K562 (cell line): ENCODE measurements around the gene CRK. TPM values are rescaled to one million over a fixed set of nuclear protein-coding genes. Genes with fewer than 3 reads are reported as not detected.

Experiments used
- BACH1 ChIP-seq: fragments of 200-800 bp; sonication (Bioruptor generic); IDR thresholded peaks from 2 replicates; pipeline ENCODE4 v1.6.1; 2016; ENCODE audit warnings: missing genetic modification characterization, missing compliant biosample characterization
- CGGBP1 ChIP-seq: fragments of 250-450 bp; sonication (Bioruptor Pico); IDR thresholded peaks from 2 replicates; pipeline ENCODE4 v1.9.0; 2021; ENCODE audit warnings: mild to moderate bottlenecking
- CTBP1 ChIP-seq: fragments of 450-650 bp; IDR thresholded peaks from 2 replicates; pipeline ENCODE4 v1.6.1; 2016; ENCODE audit warnings: borderline replicate concordance
- E2F8 ChIP-seq: fragments of 450-650 bp; IDR thresholded peaks from 2 replicates; pipeline ENCODE4 v1.7.1; 2018; ENCODE audit warnings: mild to moderate bottlenecking, low read depth; ENCODE audit not compliant: partially characterized antibody
- ETV1 ChIP-seq: fragments of 450-650 bp; conservative IDR thresholded peaks from 2 replicates; pipeline ENCODE4 v1.6.1; 2016; ENCODE audit warnings: missing genetic modification characterization, control low read depth, low read depth, missing compliant biosample characterization
- EZH2 ChIP-seq: IDR thresholded peaks from 2 replicates; pipeline ENCODE4 v1.6.1; 2012; ENCODE audit warnings: low read depth, mild to moderate bottlenecking, inconsistent platforms, low read length, borderline replicate concordance
- FOSL1 ChIP-seq: fragments of 200-800 bp; sonication (Bioruptor generic); conservative IDR thresholded peaks from 2 replicates; pipeline ENCODE4 v1.6.1; 2016; ENCODE audit warnings: missing genetic modification characterization, missing compliant biosample characterization
- FOXA1 ChIP-seq: fragments of 450-650 bp; IDR thresholded peaks from 2 replicates; pipeline ENCODE4 v1.6.1; 2016; ENCODE audit warnings: mild to moderate bottlenecking, borderline replicate concordance
- FUS ChIP-seq: fragments of 200-400 bp; formaldehyde crosslinking; optimal IDR thresholded peaks from 2 replicates; pipeline ENCODE3; 2017; ENCODE audit warnings: low read depth, low read length
- ILK ChIP-seq: fragments of 450-650 bp; IDR thresholded peaks from 2 replicates; pipeline ENCODE4 v1.6.1; 2016; ENCODE audit warnings: missing genetic modification characterization, low read depth, mild to moderate bottlenecking, missing compliant biosample characterization, moderate library complexity, borderline replicate concordance
- MAFK ChIP-seq: IDR thresholded peaks from 2 replicates; pipeline ENCODE4 v1.6.1; 2011; ENCODE audit warnings: low read length, improper control_type of control experiment
- MBD1 ChIP-seq: fragments of 250-450 bp; sonication (Bioruptor Pico); IDR thresholded peaks from 2 replicates; pipeline ENCODE4 v1.8.0; 2022; ENCODE audit warnings: inconsistent platforms
- PATZ1 ChIP-seq: fragments of 250-450 bp; sonication (Bioruptor Pico); IDR thresholded peaks from 2 replicates; pipeline ENCODE4 v1.5.0; 2020; ENCODE audit warnings: mild to moderate bottlenecking, borderline replicate concordance
- RAD51 ChIP-seq: fragments of 450-650 bp; IDR thresholded peaks from 2 replicates; pipeline ENCODE4 v1.7.1; 2016; ENCODE audit warnings: low read depth, mild to moderate bottlenecking, borderline replicate concordance
- RNF219 ChIP-seq: fragments of 250-450 bp; sonication (Bioruptor Pico); IDR thresholded peaks from 2 replicates; pipeline ENCODE4 v1.5.0; 2022; ENCODE audit warnings: mild to moderate bottlenecking
- ZNF184 ChIP-seq: sonication (generic); formaldehyde crosslinking; IDR thresholded peaks from 2 replicates; pipeline ENCODE4 v1.5.0; 2020; ENCODE audit warnings: missing genetic modification reagents
- ZNF551 ChIP-seq: fragments of 250-450 bp; sonication (Bioruptor Pico); IDR thresholded peaks from 2 replicates; pipeline ENCODE4 v1.5.0; 2021; ENCODE audit warnings: mild to moderate bottlenecking, moderate library complexity
- ZNF76 ChIP-seq: fragments of 250-450 bp; sonication (Bioruptor Pico); IDR thresholded peaks from 2 replicates; pipeline ENCODE4 v1.4.0; 2020; ENCODE audit warnings: mild to moderate bottlenecking, moderate library complexity, borderline replicate concordance
- ZSCAN29 ChIP-seq: fragments of 450-650 bp; IDR thresholded peaks from 2 replicates; pipeline ENCODE4 v1.6.1; 2017
- polyA plus RNA-seq, 8 experiments: library from polyadenylated mRNA; depleted of rRNA in 4 of 8; stranded (reverse) in 5 of 8; unstranded in 3 of 8; fragments of >200 nt; fragmentation: Nextera tagmentation in 2 of 8; fragmentation: Illumina TruSeq in 1 of 8; extraction: Ambion mirVana in 2 of 8; extraction: Trizol in 1 of 8; gene quantifications; 2 replicates each; pipeline versions ENCODE4 v1.2.1 to v1.2.3, GENCODE V29; 2011 to 2014; ENCODE audit warnings: inconsistent platforms in 1 of 8, missing spikeins in 1 of 8
- total RNA-seq, 7 experiments: library from RNA; depleted of rRNA in 6 of 7; stranded (reverse); fragments of >200 nt in 6 of 7; fragmentation: Illumina TruSeq in 2 of 7; extraction: Trizol in 2 of 7; gene quantifications; 2 replicates each; pipeline versions ENCODE4 v1.2.1 to v1.2.3, GENCODE V29; 2011 to 2021; ENCODE audit warnings: low replicate concordance in 1 of 7

Gene CRK
- total and polyA plus RNA-seq, 9 of the 15 experiments (the other 6 are each of a cell fraction or from before 2014, with no cell fraction given), result 13.1 to 40.2 (median 26.1) TPM

- TF ChIP-seq MBD1 (CRISPR knock-in tag), result no peak
- TF ChIP-seq CTBP1, result peak; percentile 56; the same call in 1 of the 2 replicates
- no peak for TF ChIP-seq PATZ1 (CRISPR knock-in tag)
- no peak for TF ChIP-seq FUS
- no peak for TF ChIP-seq E2F8
- no peak for TF ChIP-seq ZNF551 (CRISPR knock-in tag)
- TF ChIP-seq ZNF184 (CRISPR knock-in tag), result no peak
- no peak for TF ChIP-seq FOXA1
- TF ChIP-seq EZH2, result no peak
- no peak for TF ChIP-seq BACH1 (tag)
- TF ChIP-seq ZSCAN29, result no peak
- no peak for TF ChIP-seq RNF219 (CRISPR knock-in tag)
- TF ChIP-seq ETV1 (tag), result no peak
- TF ChIP-seq ILK, result no peak
- TF ChIP-seq RAD51, result no peak
- TF ChIP-seq FOSL1 (tag), result peak; percentile 38; the same call in 1 of the 2 replicates
- no peak for TF ChIP-seq ZNF76 (CRISPR knock-in tag)
- TF ChIP-seq CGGBP1 (CRISPR knock-in tag), result no peak
- no peak for TF ChIP-seq MAFK
Measured at GRCh38 chr17:1487939-1488825, 32.1 kb upstream of the CRK start (continued).
